Left lung (tissue), 10 donors: Measurements from ENCODE around the gene ERO1B. TPM values are rescaled to one million over a fixed set of nuclear protein-coding genes. Genes with fewer than 3 reads are reported as not detected.

Experiments used
- ATAC-seq: fragments of 200-7000 bp; cut with Tn5 transposase; one replicate; pipeline ENCODE4 v1.9.1; 2020; ENCODE audit warnings: moderate library complexity
- DNase-seq, 4 donors: peaks; one replicate each; pipeline ENCODE4 v3.0.0-alpha.2; 2013 to 2020
- H3K27ac ChIP-seq, 2 donors: fragments of 200-600 bp; sonication (generic) in 1 of 2; one replicate each; pipeline versions ENCODE4 v1.5.0 to v1.8.0; 2020 to 2021
- H3K27me3 ChIP-seq, 2 donors: fragments of 200-600 bp; sonication (generic) in 1 of 2; one replicate each; pipeline versions ENCODE4 v1.5.0 to v1.8.0; 2020 to 2021
- H3K36me3 ChIP-seq, 2 donors: fragments of 200-600 bp; sonication (generic) in 1 of 2; one replicate each; pipeline versions ENCODE4 v1.5.0 to v1.8.0; 2020 to 2021
- H3K4me1 ChIP-seq, 2 donors: fragments of 200-600 bp; one replicate each; pipeline ENCODE4 v1.8.0; 2021
- H3K4me3 ChIP-seq, 2 donors: fragments of 200-600 bp; sonication (generic) in 1 of 2; one replicate each; pipeline versions ENCODE4 v1.5.0 to v1.8.0; 2020 to 2021; ENCODE audit warnings: mild to moderate bottlenecking in 1 of 2
- H3K9me3 ChIP-seq, 2 donors: fragments of 200-600 bp; sonication (generic) in 1 of 2; one replicate each; pipeline versions ENCODE4 v1.5.0 to v1.8.0; 2020 to 2021
- intact Hi-C, 2 donors: fragments of 100-400 bp; cut with DNase I; formaldehyde crosslinking; loops; one replicate each; pipeline versions ENCODE4 v1.11.2 to v1.14.2; 2022
- polyA plus RNA-seq, 6 donors: library from polyadenylated mRNA; unstranded; fragments of 120-200 nt; gene quantifications; one replicate each; pipeline ENCODE4 v1.2.1, GENCODE V29; 2013; ENCODE audit not compliant: insufficient read length in 6 of 6
- total RNA-seq, 2 donors: library from RNA; stranded (reverse); fragmentation: NEBNext Ultra II Directional; extraction: Animal tissue kit (Norgen Biotek cat#: 25700); gene quantifications; one replicate each; pipeline ENCODE4 v1.2.1, GENCODE V29; 2021
- TF ChIP-seq, protein P1 (sequence below), 2 donors: fragments of 200-600 bp; sonication (generic) in 1 of 2; IDR thresholded peaks; one replicate each; pipeline versions ENCODE4 v1.5.0 to v1.8.0; 2021; ENCODE audit warnings: antibody characterized with exemption in 2 of 2
- donor health status: DM: no; HTN: yes; CAD: no.
- donor health status: DM: no; HTN: no; CAD: no.

ERO1B gene
- total and polyA plus RNA-seq, 8 donors = 5.8 to 11.1 (median 9.5) TPM

DNA sequence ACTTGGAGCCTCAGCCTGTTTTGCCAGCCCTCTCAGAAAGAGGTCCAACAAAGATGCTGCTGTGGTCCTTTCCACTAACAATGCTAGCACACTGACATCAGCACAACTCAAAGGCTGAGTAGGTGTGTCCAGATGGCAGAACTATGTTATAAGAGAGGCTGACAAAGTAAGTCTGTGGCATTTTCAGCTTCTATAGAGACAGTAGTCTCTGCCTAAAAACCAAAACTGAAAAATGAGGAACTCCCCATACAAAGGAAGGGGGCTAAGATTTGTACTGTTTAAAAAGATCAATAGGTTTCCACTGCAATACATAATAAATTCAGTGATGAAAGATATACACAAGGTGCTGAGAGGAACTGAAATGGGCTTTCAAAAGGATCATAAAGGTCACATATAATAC lies 12.3 kb downstream of the ERO1B start:
- Histone ChIP-seq H3K4me1 (no peaks in the 10 kb centered on the region), H3K27me3 (no peaks in the 10 kb centered on the region), H3K36me3 (peaks cover 0 to 20% of the 10 kb centered on the region in 2 donors), H3K4me3 (no peak overlapping the region), H3K9me3 (no peaks in the 10 kb centered on the region), H3K27ac (no peak overlapping the region)
- TF ChIP-seq, protein P1, sequence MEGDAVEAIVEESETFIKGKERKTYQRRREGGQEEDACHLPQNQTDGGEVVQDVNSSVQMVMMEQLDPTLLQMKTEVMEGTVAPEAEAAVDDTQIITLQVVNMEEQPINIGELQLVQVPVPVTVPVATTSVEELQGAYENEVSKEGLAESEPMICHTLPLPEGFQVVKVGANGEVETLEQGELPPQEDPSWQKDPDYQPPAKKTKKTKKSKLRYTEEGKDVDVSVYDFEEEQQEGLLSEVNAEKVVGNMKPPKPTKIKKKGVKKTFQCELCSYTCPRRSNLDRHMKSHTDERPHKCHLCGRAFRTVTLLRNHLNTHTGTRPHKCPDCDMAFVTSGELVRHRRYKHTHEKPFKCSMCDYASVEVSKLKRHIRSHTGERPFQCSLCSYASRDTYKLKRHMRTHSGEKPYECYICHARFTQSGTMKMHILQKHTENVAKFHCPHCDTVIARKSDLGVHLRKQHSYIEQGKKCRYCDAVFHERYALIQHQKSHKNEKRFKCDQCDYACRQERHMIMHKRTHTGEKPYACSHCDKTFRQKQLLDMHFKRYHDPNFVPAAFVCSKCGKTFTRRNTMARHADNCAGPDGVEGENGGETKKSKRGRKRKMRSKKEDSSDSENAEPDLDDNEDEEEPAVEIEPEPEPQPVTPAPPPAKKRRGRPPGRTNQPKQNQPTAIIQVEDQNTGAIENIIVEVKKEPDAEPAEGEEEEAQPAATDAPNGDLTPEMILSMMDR (IDR thresholded peaks at IDR 0.05) = no peak
- intact Hi-C loops = no loop called here
- ATAC-seq = no peak
- no peak for DNase-seq

DNA sequence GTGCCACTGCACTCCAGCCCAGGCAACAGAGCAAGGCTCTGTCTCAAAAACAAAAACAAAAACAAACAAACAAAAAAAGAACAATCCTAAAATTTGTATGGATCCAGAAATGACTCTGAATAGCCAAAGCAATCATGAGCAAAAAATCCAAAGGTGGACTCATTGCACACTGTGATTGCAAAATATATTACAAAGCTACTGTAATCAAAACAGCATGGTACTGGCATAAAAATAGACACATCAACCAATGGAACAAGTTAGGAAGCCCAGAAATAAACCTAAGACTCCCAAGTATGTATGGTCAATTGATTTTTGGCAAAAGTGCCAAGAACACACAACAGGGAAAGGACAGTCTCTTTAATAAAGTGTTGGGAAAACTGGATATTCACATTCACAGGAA lies 19.9 kb downstream of the ERO1B start:
- DNase-seq (no peak), ATAC-seq (no peak)
- H3K27ac ChIP-seq = no peak overlapping the region
- intact Hi-C loops = no loop called here
- no peak overlapping the region for H3K4me3 ChIP-seq
- H3K36me3 ChIP-seq = peaks cover 0 to 23% of the 10 kb centered on the region in 2 donors
- peaks cover 0 to 61% of the 10 kb centered on the region in 2 donors for H3K9me3 ChIP-seq
- H3K27me3 ChIP-seq = no peaks in the 10 kb centered on the region
- no peaks in the 10 kb centered on the region for H3K4me1 ChIP-seq
- TF ChIP-seq, protein P1 (IDR thresholded peaks at IDR 0.05) = no peak

DNA sequence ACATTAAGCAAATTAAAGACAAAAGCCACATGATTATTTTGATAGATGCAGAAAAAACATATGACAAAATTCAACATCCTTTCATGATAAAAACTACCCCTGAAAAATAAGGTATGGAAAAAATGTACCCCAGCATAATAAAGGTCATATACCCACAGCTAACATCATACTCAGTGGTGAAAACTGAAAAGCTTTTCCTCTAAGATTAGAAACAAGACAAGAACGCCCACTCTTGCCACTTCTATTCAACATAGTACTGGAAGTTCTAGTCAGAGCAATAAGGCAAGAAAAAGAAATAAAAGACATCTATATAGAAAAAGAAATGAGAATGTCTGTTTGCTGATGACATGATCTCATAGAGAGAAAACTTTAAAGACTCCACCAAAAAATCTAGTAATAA lies 20.7 kb downstream of the ERO1B start:
- TF ChIP-seq, protein P1 (IDR thresholded peaks at IDR 0.05) = no peak
- H3K9me3 ChIP-seq = peaks cover 0 to 62% of the 10 kb centered on the region in 2 donors
- ATAC-seq (no peak), DNase-seq (no peak)
- no peaks in the 10 kb centered on the region for H3K4me1 ChIP-seq
- no peak overlapping the region for H3K27ac ChIP-seq
- peaks cover 0 to 17% of the 10 kb centered on the region in 2 donors for H3K36me3 ChIP-seq
- no peak overlapping the region for H3K4me3 ChIP-seq
- no peaks in the 10 kb centered on the region for H3K27me3 ChIP-seq
- intact Hi-C loops = no loop called here

DNA sequence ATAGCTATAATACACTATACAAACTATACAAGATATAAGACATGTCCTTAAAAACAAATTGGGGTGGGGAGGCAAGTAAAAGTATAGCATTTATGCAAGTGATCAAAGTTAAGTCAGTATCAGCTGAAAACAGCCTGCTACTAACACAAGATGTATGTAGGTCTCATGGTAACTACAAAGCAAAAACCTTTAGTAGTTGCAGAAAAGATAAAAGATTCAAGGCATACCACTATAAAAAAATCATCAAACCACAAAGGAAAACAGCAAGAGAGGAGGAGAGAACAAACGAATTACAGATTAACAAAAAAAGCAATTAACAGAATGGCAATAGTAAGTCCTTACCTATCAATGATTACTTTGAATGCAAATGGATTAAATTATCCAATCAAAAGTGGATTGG lies 22.7 kb downstream of the ERO1B start:
- TF ChIP-seq, protein P1 (IDR thresholded peaks at IDR 0.05) = no peak
- H3K36me3 ChIP-seq = peaks cover 0 to 16% of the 10 kb centered on the region in 2 donors
- peaks cover 0 to 62% of the 10 kb centered on the region in 2 donors for H3K9me3 ChIP-seq
- no peaks in the 10 kb centered on the region for H3K4me1 ChIP-seq
- H3K27ac ChIP-seq = no peak overlapping the region
- no peaks in the 10 kb centered on the region for H3K27me3 ChIP-seq
- intact Hi-C loops = no loop called here
- no peak for ATAC-seq
- no peak overlapping the region for H3K4me3 ChIP-seq
- DNase-seq = no peak

DNA sequence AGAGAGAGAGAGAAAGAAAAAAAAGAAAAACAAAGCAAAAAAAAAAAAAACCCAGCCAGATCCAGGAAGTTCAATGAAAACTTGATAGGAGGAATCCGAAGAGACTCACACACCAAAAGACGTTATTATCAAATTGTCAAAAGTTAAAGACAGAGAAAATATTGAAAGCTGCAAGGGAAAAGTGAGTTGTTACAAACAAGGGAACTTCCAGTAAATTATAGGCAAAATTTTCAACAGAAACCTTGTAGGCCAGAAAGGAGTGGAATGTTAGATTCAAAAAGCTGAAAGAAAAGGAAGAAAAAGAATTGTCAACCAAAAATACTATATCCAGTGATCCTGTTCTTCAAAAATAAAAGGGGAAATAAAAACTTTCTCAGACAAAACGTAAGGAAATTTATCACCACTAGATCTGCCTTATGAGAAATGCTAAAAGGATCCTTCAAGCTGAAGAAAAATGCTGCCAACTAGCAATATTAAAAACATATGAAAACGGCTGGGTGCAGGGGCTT lies 23.6 kb downstream of the ERO1B start:
- Histone ChIP-seq H3K27ac (no peak overlapping the region), H3K36me3 (peaks cover 0 to 15% of the 10 kb centered on the region in 2 donors), H3K4me3 (no peak overlapping the region), H3K27me3 (no peaks in the 10 kb centered on the region), H3K4me1 (no peaks in the 10 kb centered on the region), H3K9me3 (peaks cover 0 to 62% of the 10 kb centered on the region in 2 donors)
- intact Hi-C loops = no loop called here
- ATAC-seq (no peak), DNase-seq (no peak)
- TF ChIP-seq, protein P1 (IDR thresholded peaks at IDR 0.05) = no peak
